Measurements from ENCODE around the gene UNC5C.

Gene UNC5C

GRCh38 chr4:95546221-95546620 lies 2.6 kb downstream of the UNC5C start:
- DNase-seq: no peak

GRCh38 chr4:95545546-95545945 lies 3.2 kb downstream of the UNC5C start:
- DNase-seq: no peak

DNA sequence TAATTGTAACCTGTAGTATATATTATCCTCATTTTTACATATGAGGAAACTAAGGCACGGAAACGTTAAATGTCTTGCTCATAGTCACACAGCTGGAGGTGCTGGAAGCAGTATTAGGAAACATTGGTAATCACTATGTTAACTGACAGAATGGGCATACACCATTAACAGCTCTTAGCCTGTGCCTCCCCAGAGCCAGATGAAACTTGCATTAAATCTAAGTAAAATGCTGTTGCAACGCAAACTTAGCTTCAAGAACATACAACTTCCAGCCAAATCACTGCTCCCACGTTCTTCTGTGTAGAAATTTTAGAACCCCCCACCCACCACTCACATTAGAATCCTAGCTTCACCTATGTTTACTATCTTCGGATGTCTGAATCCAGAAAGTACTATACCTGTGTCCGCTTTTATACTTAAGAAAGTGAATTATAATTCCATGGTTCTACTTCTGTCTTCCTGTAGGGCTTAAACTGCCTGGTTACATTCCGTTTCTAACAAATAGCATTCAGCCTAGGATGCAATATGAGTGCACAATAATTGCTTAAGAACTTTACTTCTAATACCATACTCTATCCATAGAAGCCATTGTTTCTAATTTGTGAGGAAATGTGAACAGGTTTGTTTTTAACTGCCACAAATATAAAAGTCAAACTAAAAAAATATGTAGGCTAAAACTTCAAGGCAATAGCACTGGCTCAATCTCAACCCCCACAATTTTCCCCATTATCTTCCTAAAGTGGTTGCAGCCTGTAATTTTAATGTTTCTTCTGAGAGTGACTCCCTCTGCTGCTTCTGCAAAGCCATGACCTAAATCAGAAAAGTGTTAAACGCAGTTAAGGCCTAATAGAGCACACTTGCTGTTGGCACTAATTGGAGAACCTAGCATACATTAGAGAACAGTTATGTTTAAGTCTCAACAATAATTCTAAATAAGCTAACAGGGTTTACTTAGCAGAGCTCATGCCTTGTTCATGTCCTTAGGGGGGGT lies 4.4 kb downstream of the UNC5C start:
- DNase-seq: no peak

DNA sequence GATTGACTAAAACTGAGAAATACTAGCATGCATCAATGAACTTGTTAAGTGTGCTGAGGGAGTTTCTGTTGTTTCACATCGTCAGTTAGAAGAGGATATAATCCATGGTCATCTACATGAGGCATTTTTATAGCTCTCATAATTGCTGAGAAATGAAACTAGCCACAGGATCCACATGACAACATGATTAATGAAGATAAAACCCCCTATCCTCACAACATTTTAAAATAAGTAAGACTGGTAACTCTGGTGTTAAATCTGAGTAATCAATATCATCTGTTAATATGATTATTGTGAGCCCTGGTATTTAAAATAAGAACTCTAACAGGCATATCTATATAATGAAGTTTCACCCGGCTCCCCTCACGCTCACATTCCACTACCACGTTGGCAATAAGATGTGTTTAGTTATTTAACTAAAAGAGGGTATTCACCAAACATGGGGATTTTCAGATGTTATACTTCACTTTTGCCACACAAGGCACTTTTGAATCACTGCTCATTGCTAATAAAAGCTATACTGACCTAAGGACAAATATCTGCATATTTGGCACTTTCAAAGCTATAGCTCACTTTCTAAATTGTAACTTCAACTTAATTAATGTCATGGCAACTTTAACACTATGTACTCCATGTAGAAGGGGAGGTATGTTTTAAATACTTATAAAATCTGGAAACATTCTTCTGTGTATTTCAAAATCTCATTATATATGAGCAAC lies 6.7 kb downstream of the UNC5C start:
- no peak for DNase-seq

DNA sequence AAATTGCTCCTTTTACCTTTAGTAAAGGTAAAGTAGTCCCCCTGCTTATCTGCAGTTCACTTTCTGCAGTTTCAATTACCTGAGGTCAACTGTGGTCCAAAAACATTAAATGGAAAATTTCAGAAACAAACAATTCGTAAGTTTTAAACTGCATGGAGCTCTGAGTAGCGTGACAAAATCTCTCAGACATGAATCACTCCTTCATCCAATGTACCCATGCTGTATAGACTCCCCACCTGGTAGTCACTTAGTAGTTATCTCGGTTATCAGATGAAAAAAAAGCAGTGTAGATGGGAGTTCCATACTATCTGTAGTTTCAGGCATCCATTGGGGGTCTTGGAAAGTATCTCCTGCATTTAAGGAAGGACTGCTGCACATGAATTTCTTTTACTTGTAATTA lies 7.7 kb downstream of the UNC5C start:
- no peak for DNase-seq

GRCh38 chr4:95540227-95540626 lies 8.5 kb downstream of the UNC5C start:
- DNase-seq: no peak

- no peak for DNase-seq
Observed at GRCh38 chr4:95539106-95539505, 9.7 kb downstream of the UNC5C start.

DNA sequence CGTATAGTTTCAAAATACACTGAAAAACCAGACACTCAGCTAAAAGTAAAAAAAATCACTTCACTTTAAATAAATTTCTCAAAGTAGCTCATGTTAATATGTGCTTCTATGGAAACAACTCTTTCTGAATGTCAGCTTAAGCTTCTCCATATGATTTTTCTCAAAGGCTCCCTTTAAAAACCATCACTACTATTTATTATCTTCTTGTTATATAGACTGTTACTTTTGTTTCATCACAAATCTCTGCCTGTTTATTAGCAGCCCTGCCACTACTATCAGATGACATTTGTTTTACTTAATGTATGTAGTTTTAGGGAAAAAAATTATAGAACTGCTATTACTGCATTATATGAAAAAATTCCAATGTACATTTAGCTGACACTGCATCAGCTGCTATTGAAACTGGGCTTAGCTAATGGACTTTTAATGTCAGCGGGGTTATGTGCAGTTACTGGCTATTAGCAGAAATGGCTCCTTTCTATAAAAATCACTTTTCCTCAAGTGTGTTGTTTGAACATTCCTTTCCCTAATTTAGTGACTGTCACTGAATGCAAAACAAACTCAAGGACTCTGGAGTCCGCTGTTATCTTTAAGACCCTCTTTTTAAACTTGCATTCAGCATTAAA lies 10.8 kb downstream of the UNC5C start:
- no peak for DNase-seq

DNA sequence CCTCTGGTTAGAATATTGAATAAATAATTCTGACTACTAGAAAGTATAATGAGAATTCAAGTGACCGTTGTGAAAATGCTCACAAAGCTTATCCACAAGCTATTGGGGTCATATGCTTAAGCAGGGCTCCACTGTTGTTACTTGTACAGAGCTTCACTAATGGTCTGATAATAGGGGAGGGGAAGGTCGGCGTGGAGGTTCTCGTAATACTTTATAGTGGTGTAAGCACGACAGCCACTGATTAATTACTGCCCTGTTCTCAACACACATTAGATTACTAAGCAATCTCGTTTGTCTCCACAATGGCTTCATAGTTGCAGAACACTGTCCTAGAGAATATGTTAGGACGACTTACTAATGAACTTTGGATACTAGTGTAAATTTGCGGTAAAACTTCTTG lies 11.6 kb downstream of the UNC5C start:
- no peak for DNase-seq

DNA sequence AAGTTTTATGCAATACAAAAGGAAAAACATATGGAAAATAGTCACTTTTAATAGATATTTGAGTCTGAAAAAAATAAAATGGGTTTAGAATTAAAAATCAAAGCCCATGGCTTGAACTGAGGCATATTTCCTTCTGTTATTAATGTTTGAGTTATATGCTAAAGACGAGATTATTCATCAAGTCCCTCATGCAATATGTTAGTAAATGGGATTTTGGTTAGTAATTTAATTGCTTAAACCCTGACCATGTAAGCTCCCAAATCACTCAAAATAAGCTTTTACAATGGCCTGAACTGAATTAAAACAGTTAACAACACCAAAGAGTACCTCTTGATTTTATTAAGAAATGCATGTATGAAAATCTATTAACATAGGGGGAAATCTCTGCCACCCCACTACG lies 12.1 kb downstream of the UNC5C start:
- DNase-seq: no peak

DNA sequence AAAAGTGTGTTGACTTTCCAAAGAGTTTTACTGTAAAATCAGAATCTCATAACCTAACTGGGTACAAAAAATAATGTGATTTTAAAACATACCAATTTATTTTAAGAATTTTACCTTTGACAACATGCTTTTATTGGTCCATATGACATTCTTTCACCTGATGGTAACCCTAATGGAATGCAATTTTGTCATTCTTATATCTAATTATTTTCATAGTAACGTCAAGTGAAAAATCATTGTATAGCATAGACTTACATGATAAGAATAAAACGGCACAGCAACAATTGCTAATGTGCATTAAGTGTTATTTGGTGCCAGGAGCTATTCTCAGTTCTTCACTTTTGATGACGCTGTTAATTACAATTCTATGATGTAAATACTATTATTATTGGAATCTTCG lies 13.6 kb downstream of the UNC5C start:
- no peak for DNase-seq

- no peak for DNase-seq
Observed at GRCh38 chr4:95534032-95534431, 14.7 kb downstream of the UNC5C start.

- no peak for DNase-seq
Observed at GRCh38 chr4:95533254-95533653, 15.5 kb downstream of the UNC5C start.

DNA sequence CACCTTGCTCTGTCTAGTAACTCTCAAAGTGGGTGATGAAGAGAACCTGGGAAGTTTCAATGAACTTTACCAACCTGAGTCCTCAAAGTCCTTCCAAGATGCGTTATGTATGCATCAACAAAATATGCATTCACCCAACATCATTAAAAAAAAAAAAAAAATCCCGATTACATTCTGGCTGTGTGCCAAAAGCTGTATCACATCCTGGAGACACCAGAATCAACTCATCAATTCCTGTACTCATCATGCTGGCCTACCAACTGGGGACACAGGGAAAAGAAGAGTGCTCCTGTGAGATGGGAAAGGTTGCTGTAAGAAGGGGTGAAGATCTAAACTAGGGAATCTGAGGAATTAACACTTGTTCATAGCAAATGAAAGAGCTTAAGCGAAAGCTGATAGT lies 16.5 kb downstream of the UNC5C start:
- no peak for DNase-seq

GRCh38 chr4:95531141-95531540 lies 17.6 kb downstream of the UNC5C start:
- DNase-seq: peak; percentile 77

- DNase-seq: no peak
Observed at GRCh38 chr4:95529946-95530345, 18.8 kb downstream of the UNC5C start.

DNA sequence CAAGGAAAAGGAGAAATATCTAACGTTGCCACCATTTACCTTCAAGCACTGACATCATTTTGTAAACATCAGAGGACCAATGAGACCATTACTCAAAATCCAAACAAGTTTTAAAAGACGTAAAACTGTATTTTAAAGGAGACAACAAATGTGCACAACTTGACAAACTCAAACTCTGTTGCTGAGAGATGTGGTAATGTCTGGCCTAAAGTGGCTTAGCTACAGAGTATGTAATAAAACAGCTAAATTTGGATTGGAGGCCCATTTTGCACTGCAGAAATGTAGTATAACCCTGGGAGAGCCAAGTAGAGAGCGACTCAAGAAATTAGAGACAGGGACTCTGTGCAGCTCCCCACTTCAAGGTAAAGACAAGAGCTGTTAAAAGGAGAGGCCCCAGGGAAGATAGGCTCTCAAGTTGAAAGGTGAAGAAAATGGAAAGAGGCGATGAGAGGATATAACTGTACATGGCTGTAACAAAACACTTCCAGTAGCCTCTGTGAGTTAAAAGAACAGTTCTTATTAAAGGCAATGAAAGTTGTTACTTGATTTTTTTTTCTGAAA lies 20.3 kb downstream of the UNC5C start:
- DNase-seq: no peak

GRCh38 chr4:95526075-95526474 lies 22.7 kb downstream of the UNC5C start:
- no peak for DNase-seq

DNA sequence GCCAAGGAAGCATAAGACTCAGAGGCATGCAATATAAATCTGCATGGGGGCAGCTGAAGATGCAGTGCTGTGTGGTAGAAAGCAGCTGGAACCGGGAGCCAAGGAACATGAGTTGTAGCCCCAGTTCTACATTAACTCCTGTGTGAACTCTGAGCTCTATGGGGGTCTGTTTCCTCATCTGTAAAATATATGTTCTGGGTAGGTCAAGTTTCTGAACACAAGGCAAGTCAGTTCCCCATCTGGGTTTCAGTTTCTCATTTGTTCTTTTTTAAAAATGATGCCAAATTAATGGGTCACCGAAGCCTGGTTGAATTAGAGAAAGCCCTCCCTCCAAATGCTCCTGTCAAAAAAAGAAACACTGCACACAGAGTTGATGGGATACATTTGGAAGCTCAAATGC lies 24.0 kb downstream of the UNC5C start:
- DNase-seq: no peak

- no peak for DNase-seq
Observed at GRCh38 chr4:95524184-95524583, 24.6 kb downstream of the UNC5C start.

DNA sequence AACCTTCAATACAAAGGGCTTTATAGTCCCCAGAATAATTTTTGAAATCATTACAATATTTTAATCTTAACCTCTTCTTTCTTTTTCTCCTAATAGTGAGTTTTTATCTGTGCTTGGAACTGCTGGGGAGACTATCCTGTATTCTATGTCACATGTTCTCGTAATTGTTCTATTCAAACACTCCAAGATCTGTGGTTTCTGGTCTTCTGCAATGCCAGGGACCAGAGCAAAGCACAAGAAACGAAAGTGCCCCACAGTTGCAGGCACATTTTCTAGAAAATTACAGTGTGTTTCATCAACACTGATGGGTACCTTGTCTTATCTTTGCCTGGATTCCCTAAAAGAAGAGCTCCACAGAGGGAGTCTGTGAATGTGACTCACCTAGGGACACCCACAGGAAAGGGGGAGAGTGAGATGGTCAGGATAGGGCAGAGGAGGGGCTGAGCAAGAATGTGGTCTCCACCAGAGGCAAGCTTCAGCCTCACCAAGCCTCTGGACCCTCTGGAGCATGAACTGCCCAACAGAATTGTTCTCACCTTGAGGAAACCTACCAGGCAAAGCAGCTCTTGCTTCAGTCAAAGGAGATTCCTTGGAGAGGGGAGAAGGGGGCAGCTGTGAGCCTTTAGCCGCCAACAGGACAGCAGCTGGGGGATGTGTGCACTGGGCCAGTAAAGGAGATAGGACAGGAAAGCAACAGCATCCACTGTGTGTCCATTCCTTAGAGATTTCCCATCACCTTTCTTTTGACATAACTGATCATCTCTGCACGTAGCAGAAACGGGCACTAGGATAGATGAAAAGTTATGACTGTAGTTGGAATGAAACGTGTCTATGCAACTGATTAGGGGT lies 25.9 kb downstream of the UNC5C start:
- no peak for DNase-seq

- DNase-seq: no peak
Observed at GRCh38 chr4:95517576-95518345, 31.0 kb downstream of the UNC5C start.

Data from NCI-H69 (cell line).